ENCODE results near the gene CDH7. TPM values are rescaled to one million over a fixed set of nuclear protein-coding genes. Genes with fewer than 3 reads are reported as not detected.

The CDH7 gene
- total RNA-seq, 1 donor from 2014 or later, result 2.7 TPM

DNA sequence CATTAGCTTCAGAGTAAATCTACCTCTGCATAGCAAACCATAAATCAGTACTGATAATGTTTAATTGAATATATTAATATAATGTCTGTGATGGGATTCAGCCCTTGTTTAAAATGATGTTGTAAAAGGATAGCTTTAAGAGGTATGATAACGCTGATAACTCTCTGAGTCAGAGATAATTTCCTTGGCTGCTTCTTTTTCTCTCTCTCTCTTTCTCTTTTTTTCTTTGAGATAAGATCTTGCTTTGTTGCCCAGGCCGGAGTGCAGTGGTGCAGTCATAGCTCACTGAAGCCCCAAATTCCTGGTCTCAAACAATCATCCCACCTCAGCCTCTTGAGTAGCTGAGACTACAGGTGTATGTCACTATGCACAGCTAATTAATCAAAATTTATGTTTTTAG is 35.7 kb downstream of the CDH7 start:
- H3K27ac ChIP-seq, result no peak overlapping the region
- Mint-ChIP-seq H3K36me3 (no peaks in the 10 kb centered on the region), H3K4me1 (no peaks in the 10 kb centered on the region), H3K27me3 (ENCODE audit: insufficient read depth, low read depth) (no peaks in the 10 kb centered on the region), H3K4me3 (no peak overlapping the region), H3K9me3 (no peaks in the 10 kb centered on the region), H3K27ac (no peak overlapping the region)
- H3F3A ChIP-seq (ENCODE audit: low read depth), result no peaks in the 10 kb centered on the region
- no peaks in the 10 kb centered on the region for H3K9me3 ChIP-seq (ENCODE audit: low read depth)
- H3K4me1 ChIP-seq, result no peaks in the 10 kb centered on the region
- no peak overlapping the region for H3K4me3 ChIP-seq
- no peak for DNase-seq (ENCODE audit: low spot score)
- no peak overlapping the region for H3K9ac ChIP-seq
- no peak for TF ChIP-seq EZH2phosphoT487 (IDR thresholded peaks at IDR 0.05)
- TF ChIP-seq, protein P1, sequence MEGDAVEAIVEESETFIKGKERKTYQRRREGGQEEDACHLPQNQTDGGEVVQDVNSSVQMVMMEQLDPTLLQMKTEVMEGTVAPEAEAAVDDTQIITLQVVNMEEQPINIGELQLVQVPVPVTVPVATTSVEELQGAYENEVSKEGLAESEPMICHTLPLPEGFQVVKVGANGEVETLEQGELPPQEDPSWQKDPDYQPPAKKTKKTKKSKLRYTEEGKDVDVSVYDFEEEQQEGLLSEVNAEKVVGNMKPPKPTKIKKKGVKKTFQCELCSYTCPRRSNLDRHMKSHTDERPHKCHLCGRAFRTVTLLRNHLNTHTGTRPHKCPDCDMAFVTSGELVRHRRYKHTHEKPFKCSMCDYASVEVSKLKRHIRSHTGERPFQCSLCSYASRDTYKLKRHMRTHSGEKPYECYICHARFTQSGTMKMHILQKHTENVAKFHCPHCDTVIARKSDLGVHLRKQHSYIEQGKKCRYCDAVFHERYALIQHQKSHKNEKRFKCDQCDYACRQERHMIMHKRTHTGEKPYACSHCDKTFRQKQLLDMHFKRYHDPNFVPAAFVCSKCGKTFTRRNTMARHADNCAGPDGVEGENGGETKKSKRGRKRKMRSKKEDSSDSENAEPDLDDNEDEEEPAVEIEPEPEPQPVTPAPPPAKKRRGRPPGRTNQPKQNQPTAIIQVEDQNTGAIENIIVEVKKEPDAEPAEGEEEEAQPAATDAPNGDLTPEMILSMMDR (IDR thresholded peaks at IDR 0.05), result no peak
- TF ChIP-seq EZH2 (IDR thresholded peaks at IDR 0.05), result no peak
- H3K79me2 ChIP-seq (ENCODE audit: low read depth), result no peaks in the 10 kb centered on the region
- no peak overlapping the region for H3K4me2 ChIP-seq
- no peaks in the 10 kb centered on the region for H4K20me1 ChIP-seq (ENCODE audit: low read depth)
- no peaks in the 10 kb centered on the region for H3K27me3 ChIP-seq
- no peaks in the 10 kb centered on the region for H3K36me3 ChIP-seq
- no peak overlapping the region for H2AFZ ChIP-seq (replicated peaks)

DNA sequence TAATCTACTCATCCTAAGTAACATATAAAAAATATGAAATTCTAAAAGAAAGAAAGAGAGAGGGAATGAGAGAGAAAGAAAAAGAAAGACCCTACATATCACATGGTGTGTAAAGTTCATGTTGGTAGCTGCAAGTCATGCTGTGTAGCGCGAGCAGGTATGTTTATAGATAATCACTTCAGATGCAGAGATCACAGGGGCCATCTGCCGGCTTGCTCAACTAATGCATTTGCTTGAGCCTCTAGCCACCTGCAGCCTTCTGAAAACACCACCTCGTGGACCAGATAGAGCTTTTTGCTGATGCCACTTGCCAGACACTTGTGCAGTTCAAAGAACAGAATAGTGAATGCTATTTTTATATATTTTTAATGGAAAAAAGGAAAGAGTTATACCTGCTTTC is 37.6 kb downstream of the CDH7 start:
- H3K27ac Mint-ChIP-seq, result no peak overlapping the region
- H3K4me1 ChIP-seq, result no peaks in the 10 kb centered on the region
- no peaks in the 10 kb centered on the region for H3K9me3 ChIP-seq (ENCODE audit: low read depth)
- H3K9ac ChIP-seq, result no peak overlapping the region
- no peaks in the 10 kb centered on the region for H3K79me2 ChIP-seq (ENCODE audit: low read depth)
- no peaks in the 10 kb centered on the region for H3K27me3 ChIP-seq
- no peak overlapping the region for H3K27ac ChIP-seq
- DNase-seq (ENCODE audit: low spot score), result peak; percentile 13
- H2AFZ ChIP-seq (replicated peaks), result no peak overlapping the region
- no peak overlapping the region for H3K4me3 Mint-ChIP-seq
- H3K4me3 ChIP-seq, result no peak overlapping the region
- H3K36me3 Mint-ChIP-seq, result no peaks in the 10 kb centered on the region
- TF ChIP-seq, protein P1 (IDR thresholded peaks at IDR 0.05), result peak; percentile 26
- TF ChIP-seq EZH2phosphoT487 (IDR thresholded peaks at IDR 0.05) (no peak), EZH2 (IDR thresholded peaks at IDR 0.05) (no peak)
- H3K36me3 ChIP-seq, result no peaks in the 10 kb centered on the region
- H3K4me1 Mint-ChIP-seq, result no peaks in the 10 kb centered on the region
- no peak overlapping the region for H3K4me2 ChIP-seq
- no peaks in the 10 kb centered on the region for H3F3A ChIP-seq (ENCODE audit: low read depth)
- H3K9me3 Mint-ChIP-seq, result no peaks in the 10 kb centered on the region
- peaks cover 3% of the 10 kb centered on the region for H3K27me3 Mint-ChIP-seq (ENCODE audit: insufficient read depth, low read depth)
- H4K20me1 ChIP-seq (ENCODE audit: low read depth), result no peaks in the 10 kb centered on the region

DNA sequence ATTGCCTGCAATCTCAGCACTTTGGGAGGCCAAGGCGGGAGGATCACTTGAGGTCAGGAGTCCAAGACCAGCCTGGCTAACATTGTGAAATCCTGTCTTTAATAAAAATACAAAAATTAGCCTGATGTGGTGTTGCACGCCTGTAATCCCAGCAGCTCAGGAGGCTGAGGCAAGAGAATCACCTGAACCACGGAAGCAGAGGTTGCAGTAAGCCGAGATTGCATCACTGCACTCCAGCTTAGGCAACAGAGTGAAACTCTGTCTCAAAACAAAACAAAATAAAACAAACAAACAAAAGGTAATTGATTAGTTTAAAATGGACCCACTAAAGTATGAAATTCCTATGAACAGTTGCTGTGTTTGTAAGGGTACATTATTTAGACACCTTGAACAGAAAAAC is 39.8 kb downstream of the CDH7 start:
- H3K27ac Mint-ChIP-seq, result no peak overlapping the region
- Histone ChIP-seq H3K79me2 (ENCODE audit: low read depth) (no peaks in the 10 kb centered on the region), H3K4me1 (no peaks in the 10 kb centered on the region), H3K9me3 (ENCODE audit: low read depth) (no peaks in the 10 kb centered on the region), H3K36me3 (no peaks in the 10 kb centered on the region), H4K20me1 (ENCODE audit: low read depth) (no peaks in the 10 kb centered on the region), H3F3A (ENCODE audit: low read depth) (no peaks in the 10 kb centered on the region), H2AFZ (replicated peaks) (no peak overlapping the region), H3K27ac (no peak overlapping the region), H3K9ac (no peak overlapping the region), H3K4me3 (no peak overlapping the region), H3K27me3 (no peaks in the 10 kb centered on the region), H3K4me2 (no peak overlapping the region)
- H3K4me1 Mint-ChIP-seq, result peaks cover 5% of the 10 kb centered on the region
- no peak for TF ChIP-seq EZH2phosphoT487 (IDR thresholded peaks at IDR 0.05)
- no peak for TF ChIP-seq EZH2 (IDR thresholded peaks at IDR 0.05)
- TF ChIP-seq, protein P1 (IDR thresholded peaks at IDR 0.05), result no peak
- peaks cover 3% of the 10 kb centered on the region for H3K27me3 Mint-ChIP-seq (ENCODE audit: insufficient read depth, low read depth)
- H3K36me3 Mint-ChIP-seq, result no peaks in the 10 kb centered on the region
- H3K9me3 Mint-ChIP-seq, result no peaks in the 10 kb centered on the region
- DNase-seq (ENCODE audit: low spot score), result no peak
- no peak overlapping the region for H3K4me3 Mint-ChIP-seq
